ENCODE measurements around the gene SPAM1.
"Not testable (repeated sequence)": the region's sequence is repeated elsewhere in the genome, so short reads cannot be mapped to it uniquely, and the experiment has no call there.

The SPAM1 gene, protein sequence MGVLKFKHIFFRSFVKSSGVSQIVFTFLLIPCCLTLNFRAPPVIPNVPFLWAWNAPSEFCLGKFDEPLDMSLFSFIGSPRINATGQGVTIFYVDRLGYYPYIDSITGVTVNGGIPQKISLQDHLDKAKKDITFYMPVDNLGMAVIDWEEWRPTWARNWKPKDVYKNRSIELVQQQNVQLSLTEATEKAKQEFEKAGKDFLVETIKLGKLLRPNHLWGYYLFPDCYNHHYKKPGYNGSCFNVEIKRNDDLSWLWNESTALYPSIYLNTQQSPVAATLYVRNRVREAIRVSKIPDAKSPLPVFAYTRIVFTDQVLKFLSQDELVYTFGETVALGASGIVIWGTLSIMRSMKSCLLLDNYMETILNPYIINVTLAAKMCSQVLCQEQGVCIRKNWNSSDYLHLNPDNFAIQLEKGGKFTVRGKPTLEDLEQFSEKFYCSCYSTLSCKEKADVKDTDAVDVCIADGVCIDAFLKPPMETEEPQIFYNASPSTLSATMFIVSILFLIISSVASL

DNA sequence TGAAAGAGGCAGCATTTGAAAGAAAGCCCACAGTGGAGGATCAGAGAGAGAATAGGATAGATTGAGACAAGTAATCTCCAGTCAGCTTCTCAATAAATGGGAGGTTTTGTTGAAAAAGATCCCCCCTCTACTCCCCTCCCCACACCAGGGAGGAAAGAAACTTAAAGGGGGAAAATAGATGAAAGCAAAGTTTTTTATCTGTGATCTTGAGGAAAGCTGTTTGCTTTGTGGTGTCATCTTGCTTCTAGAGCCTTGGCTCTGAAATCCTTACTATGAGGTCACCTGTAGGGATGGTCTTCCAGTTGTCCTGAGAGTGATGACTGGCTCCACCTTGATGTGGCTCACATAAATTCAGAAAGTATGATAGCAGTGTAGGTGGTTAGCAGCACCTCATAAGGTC lies at the start of gene SPAM1:
SPAM1 (plus strand) TSS at position 301 of the 400 bp plus-strand sequence. CDS start 28,330 bp downstream, outside the sequence.
- Histone ChIP-seq H3K4me2 (no peak within 1 kb of the TSS), H3K4me1 (no peaks in the 10 kb centered on the region), H3K36me3 (no peaks in the 10 kb centered on the region), H3K4me3 (no peak within 1 kb of the TSS), H3K27ac (no peak within 1 kb of the TSS), H3K9me3 (replicated peaks in 1 of 11) (peaks cover 0 to 10% (median 0%) of the 10 kb centered on the region in 11 experiments; a peak in 3 of 22 replicates), H3K9ac (no peak within 1 kb of the TSS), H4K20me1 (no peaks in the 10 kb centered on the region), H3K27me3 (no peaks in the 10 kb centered on the region)
- no peak for TF ChIP-seq Cebpa-rat (IDR thresholded peaks at IDR 0.05)

DNA sequence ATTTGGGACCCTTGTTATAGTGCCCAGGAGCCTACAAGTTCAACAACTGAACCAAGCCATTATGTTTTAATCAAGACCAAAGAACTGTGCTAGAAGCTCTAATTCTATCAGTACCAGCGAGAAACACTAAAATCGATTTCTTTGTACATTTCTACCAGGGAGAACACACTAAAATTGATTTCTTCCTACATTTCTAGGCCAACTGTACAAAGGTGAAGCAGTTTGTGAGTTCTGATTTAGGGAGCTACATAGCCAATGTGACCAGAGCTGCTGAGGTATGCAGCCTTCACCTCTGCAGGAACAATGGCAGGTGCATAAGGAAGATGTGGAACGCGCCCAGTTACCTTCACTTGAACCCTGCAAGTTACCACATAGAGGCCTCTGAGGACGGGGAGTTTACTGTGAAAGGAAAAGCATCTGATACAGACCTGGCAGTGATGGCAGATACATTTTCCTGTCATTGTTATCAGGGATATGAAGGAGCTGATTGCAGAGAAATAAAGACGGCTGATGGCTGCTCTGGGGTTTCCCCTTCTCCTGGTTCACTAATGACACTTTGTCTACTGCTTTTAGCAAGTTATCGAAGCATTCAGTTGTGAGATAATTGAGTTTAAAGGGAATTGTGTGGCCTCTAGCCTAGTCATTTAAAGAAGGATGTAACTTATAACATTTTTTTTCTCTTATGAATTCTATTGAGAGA lies 48.3 kb upstream of the SPAM1 start:
- no peak overlapping the region for H3K9ac ChIP-seq
- no peaks in the 10 kb centered on the region for H4K20me1 ChIP-seq
- no peaks in the 10 kb centered on the region for H3K9me3 ChIP-seq (replicated peaks in 1 of 11)
- no peak overlapping the region for H3K4me3 ChIP-seq
- no peaks in the 10 kb centered on the region for H3K36me3 ChIP-seq
- H3K27me3 ChIP-seq = no peaks in the 10 kb centered on the region
- TF ChIP-seq Cebpa-rat (IDR thresholded peaks at IDR 0.05) = no peak
- H3K4me2 ChIP-seq = no peak overlapping the region
- no peaks in the 10 kb centered on the region for H3K4me1 ChIP-seq
- H3K27ac ChIP-seq = no peak overlapping the region

DNA sequence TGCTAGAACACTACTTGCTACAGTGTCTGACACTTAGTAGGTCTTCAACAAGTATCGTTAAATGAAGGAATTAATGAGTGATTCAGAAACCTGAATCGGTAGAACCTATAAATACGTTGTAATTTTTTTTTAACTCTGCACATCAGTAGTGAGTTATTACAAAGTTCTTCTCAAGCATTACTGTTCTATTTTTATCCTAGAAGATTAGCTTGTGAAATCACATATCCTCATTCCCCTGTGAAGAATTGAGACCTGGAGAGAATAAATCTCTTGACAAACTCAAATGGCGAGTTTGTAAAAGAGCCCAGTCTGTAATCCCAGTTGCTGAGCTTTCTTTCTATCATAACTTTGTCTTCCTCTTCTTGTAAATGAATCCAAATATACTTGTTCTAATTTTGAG lies 45.4 kb upstream of the SPAM1 start:
- TF ChIP-seq Cebpa-rat (IDR thresholded peaks at IDR 0.05) = no peak

DNA sequence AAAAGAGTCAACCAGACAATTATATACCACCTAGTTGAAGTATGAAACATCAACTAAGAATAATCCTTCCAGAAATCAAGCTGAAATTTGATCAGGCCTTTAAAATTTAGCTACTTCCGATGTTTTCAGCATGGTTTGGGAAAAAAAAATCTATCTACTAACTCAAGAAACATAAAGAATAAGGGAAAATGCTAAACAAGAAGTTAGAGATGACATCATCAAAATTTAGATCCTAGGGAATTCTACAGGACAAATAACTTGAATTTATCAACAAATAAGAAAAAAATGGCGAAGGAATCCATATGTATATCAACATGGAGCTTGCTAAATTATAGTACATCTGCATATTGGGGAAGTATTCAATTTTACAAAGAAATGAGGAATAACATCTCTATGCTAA lies 43.7 kb upstream of the SPAM1 start:
- no peak for TF ChIP-seq Cebpa-rat (IDR thresholded peaks at IDR 0.05)
- no peaks in the 10 kb centered on the region for H3K27me3 ChIP-seq
- no peak overlapping the region for H3K4me3 ChIP-seq
- no peaks in the 10 kb centered on the region for H3K4me1 ChIP-seq
- no peak overlapping the region for H3K4me2 ChIP-seq
- no peaks in the 10 kb centered on the region for H4K20me1 ChIP-seq
- no peak overlapping the region for H3K27ac ChIP-seq
- no peaks in the 10 kb centered on the region for H3K36me3 ChIP-seq
- H3K9me3 ChIP-seq (replicated peaks in 1 of 11) = no peaks in the 10 kb centered on the region
- no peak overlapping the region for H3K9ac ChIP-seq

More for the DNA sequence above, 45.4 kb upstream of the SPAM1 start:
- Histone ChIP-seq H4K20me1 (no peaks in the 10 kb centered on the region), H3K9ac (no peak overlapping the region), H3K4me2 (no peak overlapping the region), H3K4me3 (no peak overlapping the region), H3K36me3 (no peaks in the 10 kb centered on the region), H3K27ac (no peak overlapping the region), H3K27me3 (no peaks in the 10 kb centered on the region), H3K4me1 (no peaks in the 10 kb centered on the region), H3K9me3 (replicated peaks in 1 of 11) (no peaks in the 10 kb centered on the region)

DNA sequence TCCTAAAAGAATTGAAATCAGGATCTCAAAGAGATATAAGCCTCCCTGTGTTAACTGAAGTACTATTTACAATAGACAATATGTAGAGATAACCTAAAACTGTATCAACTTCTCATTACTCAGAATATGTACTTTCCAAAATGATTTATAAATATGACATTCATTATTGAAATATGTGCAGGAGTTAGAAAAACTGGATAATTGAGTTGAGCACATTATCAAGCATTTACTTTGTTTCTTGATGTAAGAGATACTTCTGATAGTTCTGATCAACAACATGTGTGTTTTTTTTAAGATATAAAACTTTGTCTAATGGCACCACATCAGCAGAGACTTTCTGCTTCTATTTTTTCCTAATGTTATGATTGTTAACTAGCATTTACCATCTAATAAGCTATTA lies 41.9 kb upstream of the SPAM1 start:
- H3K27ac ChIP-seq = no peak overlapping the region
- no peak overlapping the region for H3K4me3 ChIP-seq
- no peaks in the 10 kb centered on the region for H4K20me1 ChIP-seq
- H3K9me3 ChIP-seq (replicated peaks in 1 of 11) = no peaks in the 10 kb centered on the region
- H3K27me3 ChIP-seq = no peaks in the 10 kb centered on the region
- H3K9ac ChIP-seq = no peak overlapping the region
- no peak overlapping the region for H3K4me2 ChIP-seq
- H3K4me1 ChIP-seq = no peaks in the 10 kb centered on the region
- no peaks in the 10 kb centered on the region for H3K36me3 ChIP-seq
- TF ChIP-seq Cebpa-rat (IDR thresholded peaks at IDR 0.05) = no peak

DNA sequence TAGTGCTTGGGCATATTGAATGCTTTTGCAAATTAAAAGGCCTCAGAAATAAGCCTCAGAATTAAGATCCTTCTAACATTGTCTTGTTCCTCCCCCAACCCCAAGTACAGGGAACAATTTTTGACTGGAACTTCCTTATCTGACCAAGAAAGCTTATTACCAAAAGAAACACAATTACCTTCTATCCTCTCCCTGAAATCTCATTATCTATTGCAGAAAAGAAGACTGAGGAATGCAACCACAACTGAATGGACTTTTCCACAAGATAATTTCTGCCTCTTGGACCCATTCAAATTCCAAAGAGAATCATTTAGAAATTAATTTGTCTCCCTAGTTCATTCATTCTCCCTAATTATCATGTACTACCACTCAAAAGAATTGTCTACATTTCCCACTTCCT lies 36.8 kb upstream of the SPAM1 start:
- Histone ChIP-seq H3K4me2 (no peak overlapping the region), H3K9me3 (replicated peaks in 1 of 11) (peaks cover 0 to 12% (median 8%) of the 10 kb centered on the region in 11 experiments; a peak in 16 of 22 replicates), H3K9ac (no peak overlapping the region), H3K27me3 (no peaks in the 10 kb centered on the region), H3K4me1 (no peaks in the 10 kb centered on the region), H3K4me3 (no peak overlapping the region), H3K27ac (no peak overlapping the region), H3K36me3 (no peaks in the 10 kb centered on the region), H4K20me1 (no peaks in the 10 kb centered on the region)
- no peak for TF ChIP-seq Cebpa-rat (IDR thresholded peaks at IDR 0.05)

DNA sequence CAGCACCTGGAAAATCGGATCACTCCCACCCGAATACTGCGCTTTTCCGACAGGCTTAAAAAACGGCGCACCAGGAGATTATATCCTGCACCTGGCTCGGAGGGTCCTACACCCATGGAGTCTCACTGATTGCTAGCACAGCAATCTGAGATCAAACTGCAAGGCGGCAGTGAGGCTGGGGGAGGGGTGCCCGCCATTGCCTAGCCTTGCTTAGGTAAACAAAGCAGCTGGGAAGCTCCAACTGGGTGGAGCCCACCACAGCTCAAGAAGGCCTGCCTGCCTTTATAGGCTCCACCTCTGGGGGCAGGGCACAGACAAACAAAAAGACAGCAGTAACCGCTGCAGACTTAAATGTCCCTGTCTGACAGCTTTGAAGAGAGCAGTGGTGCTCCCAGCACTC lies 30.3 kb upstream of the SPAM1 start:
- H3K4me3 ChIP-seq, H3K27ac ChIP-seq, H3K4me2 ChIP-seq, H4K20me1 ChIP-seq, H3K4me1 ChIP-seq, H3K9ac ChIP-seq, H3K27me3 ChIP-seq, H3K36me3 ChIP-seq: not testable (repeated sequence)
- peaks cover 0 to 25% (median 16%) of the 10 kb centered on the region in 11 experiments; a peak in 17 of 22 replicates for H3K9me3 ChIP-seq (replicated peaks in 1 of 11)

DNA sequence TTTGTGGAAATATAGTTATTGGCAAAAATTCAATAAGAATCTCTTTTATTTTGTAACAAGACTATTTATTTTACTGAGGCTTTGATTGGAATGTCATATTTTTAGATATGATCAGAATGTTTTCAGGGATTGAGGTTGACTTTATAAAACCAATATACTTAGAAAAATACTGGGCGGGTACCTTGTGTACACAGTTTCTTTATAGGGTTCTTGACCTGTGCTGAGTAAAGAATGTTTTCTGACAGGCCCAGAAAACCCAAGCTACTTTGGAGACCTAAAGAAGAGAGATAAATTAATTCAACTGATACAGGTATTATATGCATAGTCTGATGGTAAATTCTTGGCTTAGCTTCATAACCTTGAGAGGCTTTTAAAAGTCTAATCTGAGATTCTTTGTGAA lies 23.9 kb upstream of the SPAM1 start:
- TF ChIP-seq Cebpa-rat (IDR thresholded peaks at IDR 0.05) = no peak
- H3K4me2 ChIP-seq = no peak overlapping the region
- no peaks in the 10 kb centered on the region for H3K27me3 ChIP-seq
- no peaks in the 10 kb centered on the region for H4K20me1 ChIP-seq
- peaks cover 0 to 13% (median 10%) of the 10 kb centered on the region in 11 experiments; a peak in 17 of 22 replicates for H3K9me3 ChIP-seq (replicated peaks in 1 of 11)
- no peaks in the 10 kb centered on the region for H3K36me3 ChIP-seq
- H3K9ac ChIP-seq = no peak overlapping the region
- H3K27ac ChIP-seq = no peak overlapping the region
- no peak overlapping the region for H3K4me3 ChIP-seq
- peaks cover 0 to 7% (median 0%) of the 10 kb centered on the region in 10 experiments; a peak in 2 of 20 replicates for H3K4me1 ChIP-seq

DNA sequence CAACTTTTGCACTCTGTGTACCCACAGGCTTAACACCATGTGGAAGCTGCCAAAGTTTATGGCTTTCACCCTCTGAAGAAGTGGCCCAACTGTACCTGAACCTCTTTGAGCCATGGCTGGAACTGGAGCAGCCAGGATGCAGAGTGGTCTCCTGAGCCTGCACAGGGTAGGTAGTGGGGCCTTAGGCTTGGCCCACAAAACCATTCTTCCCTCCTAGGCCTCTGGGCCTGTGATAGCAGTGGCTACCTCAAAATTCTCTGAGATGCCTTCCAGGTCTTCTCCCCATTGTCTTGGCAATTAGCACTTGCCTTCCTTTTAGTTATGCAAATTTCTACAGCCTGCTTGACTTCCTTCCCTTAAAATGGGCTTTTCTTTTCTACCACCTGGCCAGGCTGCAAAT lies 19.3 kb upstream of the SPAM1 start:
- Histone ChIP-seq H3K9ac (no peak overlapping the region), H3K27ac (no peak overlapping the region), H3K4me3 (no peak overlapping the region), H4K20me1 (no peaks in the 10 kb centered on the region), H3K27me3 (no peaks in the 10 kb centered on the region), H3K9me3 (replicated peaks in 1 of 11) (peaks cover 0 to 15% (median 10%) of the 10 kb centered on the region in 11 experiments; a peak in 16 of 22 replicates), H3K4me1 (peaks cover 0 to 19% (median 10%) of the 10 kb centered on the region in 10 experiments; a peak in 13 of 20 replicates), H3K36me3 (no peaks in the 10 kb centered on the region), H3K4me2 (no peak overlapping the region)
- TF ChIP-seq Cebpa-rat (IDR thresholded peaks at IDR 0.05) = no peak
